ENCODE results near the gene SWSAP1. TPM values are rescaled to one million over a fixed set of nuclear protein-coding genes. Genes with fewer than 3 reads are reported as not detected.
"Not testable (repeated sequence)": the region's sequence is repeated elsewhere in the genome, so short reads cannot be mapped to it uniquely, and the experiment has no call there.

Gene SWSAP1
- polyA plus RNA-seq, 1 experiment = 0.88 TPM

DNA sequence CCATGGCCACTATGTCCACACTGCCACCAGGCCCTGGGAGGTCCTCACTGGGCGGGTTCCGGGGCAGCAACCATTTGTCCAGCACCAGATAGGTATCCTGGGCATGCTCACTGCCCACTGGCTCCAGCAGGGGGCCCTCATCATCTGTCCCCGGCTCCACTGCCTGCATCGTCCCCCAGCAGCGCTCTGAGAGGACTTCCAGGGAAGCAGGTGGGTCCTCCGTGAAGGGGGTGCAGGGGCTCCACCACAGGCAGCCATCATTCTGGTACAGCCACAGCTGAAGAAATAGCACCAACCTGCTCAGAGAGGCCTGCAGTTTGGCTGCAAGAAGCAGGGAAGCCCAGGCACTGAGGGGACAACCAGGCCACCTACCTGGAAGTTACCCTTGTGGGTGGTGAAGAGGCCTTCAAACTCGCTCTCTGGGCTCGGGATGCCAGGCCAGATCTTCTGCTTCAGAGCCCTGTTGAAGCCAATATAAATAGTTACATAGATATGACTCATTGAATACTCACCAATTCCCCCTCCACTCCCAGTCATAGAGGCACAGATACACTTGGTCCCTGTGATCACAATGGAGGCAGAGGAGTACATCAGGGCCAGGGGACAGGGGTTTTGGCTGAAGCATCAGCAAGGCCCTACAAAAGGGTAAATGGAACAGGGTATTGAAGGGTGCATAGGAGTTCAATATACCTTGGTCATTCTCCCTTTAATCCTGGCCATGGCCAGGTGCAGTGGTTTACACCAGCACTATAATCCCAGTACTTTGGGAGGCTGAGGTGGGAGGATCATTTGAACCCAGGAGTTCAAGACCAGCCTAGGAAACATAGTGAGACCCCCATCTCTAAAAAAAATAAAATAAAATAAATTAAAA, 4.1 kb downstream of the SWSAP1 start:
- H3K4me3 ChIP-seq (ENCODE audit: low read depth, low read length) = no peak overlapping the region
- peak overlapping the region; percentile 81 for H3K27ac ChIP-seq (ENCODE audit: low read depth, low read length)
- no peak for DNase-seq (ENCODE audit: low read depth, low spot score)
- H3K27me3 ChIP-seq (ENCODE audit: control insufficient read depth, insufficient read depth, low read length) = peaks cover 3% of the 10 kb centered on the region
- TF ChIP-seq, protein P1, sequence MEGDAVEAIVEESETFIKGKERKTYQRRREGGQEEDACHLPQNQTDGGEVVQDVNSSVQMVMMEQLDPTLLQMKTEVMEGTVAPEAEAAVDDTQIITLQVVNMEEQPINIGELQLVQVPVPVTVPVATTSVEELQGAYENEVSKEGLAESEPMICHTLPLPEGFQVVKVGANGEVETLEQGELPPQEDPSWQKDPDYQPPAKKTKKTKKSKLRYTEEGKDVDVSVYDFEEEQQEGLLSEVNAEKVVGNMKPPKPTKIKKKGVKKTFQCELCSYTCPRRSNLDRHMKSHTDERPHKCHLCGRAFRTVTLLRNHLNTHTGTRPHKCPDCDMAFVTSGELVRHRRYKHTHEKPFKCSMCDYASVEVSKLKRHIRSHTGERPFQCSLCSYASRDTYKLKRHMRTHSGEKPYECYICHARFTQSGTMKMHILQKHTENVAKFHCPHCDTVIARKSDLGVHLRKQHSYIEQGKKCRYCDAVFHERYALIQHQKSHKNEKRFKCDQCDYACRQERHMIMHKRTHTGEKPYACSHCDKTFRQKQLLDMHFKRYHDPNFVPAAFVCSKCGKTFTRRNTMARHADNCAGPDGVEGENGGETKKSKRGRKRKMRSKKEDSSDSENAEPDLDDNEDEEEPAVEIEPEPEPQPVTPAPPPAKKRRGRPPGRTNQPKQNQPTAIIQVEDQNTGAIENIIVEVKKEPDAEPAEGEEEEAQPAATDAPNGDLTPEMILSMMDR (IDR thresholded peaks at IDR 0.05; ENCODE audit: low read depth, low read length) = peak; percentile 54
- POLR2A ChIA-PET = interaction anchor here (0.6 kb wide), 1 partner anchor 112 kb away, joined by 3 read pairs; no protein-coding TSS in a partner anchor
- H3K9me3 ChIP-seq (ENCODE audit: control insufficient read depth, insufficient read depth, low read length) = no peaks in the 10 kb centered on the region; the same call in 1 of the 2 replicates
- CTCF ChIA-PET = interaction anchor here (0.7 to 2.4 kb wide), 6 partner anchors 11 to 252 kb away, joined by 3 to 13 read pairs (median 6); partner anchors contain the start of genes ODAD3 and PRKCSH

DNA sequence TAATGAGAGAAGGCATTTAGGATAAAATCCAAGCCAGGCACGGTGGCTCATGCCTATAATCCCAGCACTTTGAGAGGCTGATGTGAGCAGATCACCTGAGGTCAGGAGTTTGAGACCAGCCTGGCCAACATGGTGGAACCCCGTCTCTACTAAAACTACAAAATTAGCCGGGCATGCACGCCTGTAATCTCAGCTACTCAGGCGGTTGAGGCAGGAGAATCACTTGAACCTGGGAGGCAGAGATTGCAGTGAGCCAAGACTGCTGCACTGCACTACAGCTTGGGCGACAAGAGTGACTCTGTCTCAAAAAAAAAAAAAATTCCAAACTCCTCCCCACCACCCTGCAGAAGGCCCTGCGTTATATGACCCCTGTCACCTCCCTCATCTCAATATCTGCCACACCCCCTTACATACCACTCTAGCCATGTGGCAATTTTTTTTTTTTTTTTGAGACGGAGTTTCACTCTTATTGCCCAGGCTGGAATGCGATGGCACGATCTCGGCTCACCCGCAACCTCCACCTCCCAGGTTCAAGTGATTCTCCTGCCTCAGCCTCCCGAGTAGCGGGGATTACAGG, 4.9 kb downstream of the SWSAP1 start:
- not testable (repeated sequence) for DNase-seq (ENCODE audit: low read depth, low spot score); H3K27me3 ChIP-seq (ENCODE audit: control insufficient read depth, insufficient read depth, low read length); H3K27ac ChIP-seq (ENCODE audit: low read depth, low read length); H3K4me3 ChIP-seq (ENCODE audit: low read depth, low read length); H3K9me3 ChIP-seq (ENCODE audit: control insufficient read depth, insufficient read depth, low read length)
- POLR2A ChIA-PET = interaction anchor here (0.6 kb wide), 1 partner anchor 113 kb away, joined by 3 read pairs; no protein-coding TSS in a partner anchor
- CTCF ChIA-PET = interaction anchor here (0.7 kb wide), 2 partner anchors 12 to 56 kb away, joined by 3 read pairs; partner anchors contain the start of genes ODAD3 and PRKCSH

DNA sequence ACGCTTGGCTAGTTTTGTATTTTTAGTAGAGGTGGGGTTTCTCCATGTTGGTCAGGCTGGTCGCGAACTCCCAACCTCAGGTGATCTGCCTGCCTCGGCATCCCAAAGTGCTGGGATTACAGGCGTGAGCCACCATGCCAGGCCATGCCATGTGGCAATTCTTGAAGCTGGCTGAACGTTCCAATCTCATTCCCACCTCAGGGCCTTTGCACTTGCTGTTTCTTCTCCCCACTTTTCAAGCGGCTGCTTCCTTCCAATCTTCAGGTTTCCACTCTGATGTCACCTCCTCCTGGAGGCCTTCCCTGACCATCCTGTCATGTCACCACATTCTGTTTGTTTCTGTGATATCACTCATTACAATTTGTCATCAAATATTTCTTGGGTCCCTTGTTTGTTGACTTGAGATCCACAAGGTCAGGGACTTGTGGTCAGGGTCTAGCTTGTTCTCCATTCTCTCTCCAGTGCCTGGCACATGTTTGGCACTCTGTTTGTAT, 5.4 kb downstream of the SWSAP1 start:
- POLR2A ChIA-PET = no interaction called here
- no peak overlapping the region for H3K4me3 ChIP-seq (ENCODE audit: low read depth, low read length)
- no peaks in the 10 kb centered on the region; the same call in 1 of the 2 replicates for H3K9me3 ChIP-seq (ENCODE audit: control insufficient read depth, insufficient read depth, low read length)
- no peak for DNase-seq (ENCODE audit: low read depth, low spot score)
- H3K27me3 ChIP-seq (ENCODE audit: control insufficient read depth, insufficient read depth, low read length) = peaks cover 3% of the 10 kb centered on the region
- CTCF ChIA-PET = interaction anchor here (0.7 to 1.8 kb wide), 5 partner anchors 11 to 86 kb away, joined by 3 to 11 read pairs (median 4); partner anchors contain the start of genes ODAD3 and PRKCSH
- TF ChIP-seq, protein P1 (IDR thresholded peaks at IDR 0.05; ENCODE audit: low read depth, low read length) = no peak
- H3K27ac ChIP-seq (ENCODE audit: low read depth, low read length) = no peak overlapping the region

DNA sequence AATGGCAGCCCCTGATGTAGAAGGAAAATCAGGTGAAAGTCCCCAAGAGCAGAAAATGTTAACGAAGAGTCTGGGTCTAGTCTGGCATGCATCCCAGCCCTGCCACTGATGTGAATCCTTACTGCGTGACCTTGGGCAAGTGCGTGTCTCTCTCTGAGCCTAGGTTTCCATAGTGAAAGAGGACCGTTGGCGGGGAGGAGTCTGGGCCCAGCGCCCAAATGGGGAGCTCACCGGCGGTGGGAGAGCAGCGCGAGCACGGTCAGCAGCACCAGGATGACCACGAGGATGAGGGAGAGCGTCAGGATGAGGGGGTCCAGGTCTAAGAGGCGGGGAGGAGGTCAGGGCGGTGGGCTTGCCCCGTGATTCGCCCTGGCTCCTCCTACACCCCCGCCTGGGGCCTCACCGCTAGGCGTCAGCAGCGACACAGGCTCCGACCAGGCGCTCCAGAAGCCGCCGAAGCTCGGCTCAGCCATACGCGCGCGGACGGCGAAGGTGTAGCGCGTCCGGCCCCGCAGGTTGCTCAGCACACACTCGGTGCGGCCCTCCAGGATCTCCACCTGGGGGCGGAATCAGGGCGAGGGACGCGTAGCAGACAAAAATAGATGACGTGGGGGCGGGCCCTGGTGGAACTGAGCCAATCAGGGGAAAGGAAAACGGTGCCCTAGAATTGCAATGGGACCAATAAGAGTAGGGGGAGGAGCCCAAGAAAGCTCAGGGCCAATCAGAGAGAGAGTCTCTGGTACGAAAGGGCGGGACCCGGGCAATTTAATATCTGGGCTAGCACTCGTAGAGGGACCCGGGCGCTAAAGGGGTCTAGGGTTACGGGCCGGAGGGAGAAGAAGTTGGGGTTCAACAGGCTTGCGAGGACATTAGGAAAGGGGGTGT, 6.4 kb downstream of the SWSAP1 start:
- Histone ChIP-seq H3K27ac (ENCODE audit: low read depth, low read length) (peak overlapping the region; percentile 61), H3K9me3 (ENCODE audit: control insufficient read depth, insufficient read depth, low read length) (no peaks in the 10 kb centered on the region; the same call in 1 of the 2 replicates), H3K4me3 (ENCODE audit: low read depth, low read length) (peak overlapping the region; percentile 82), H3K27me3 (ENCODE audit: control insufficient read depth, insufficient read depth, low read length) (peaks cover 3% of the 10 kb centered on the region)
- DNase-seq (ENCODE audit: low read depth, low spot score) = peak; percentile 80
- ChIA-PET POLR2A (interaction anchor here (0.6 to 1.3 kb wide), 7 partner anchors 23 to 155 kb away, joined by 3 to 6 read pairs (median 3); partner anchors contain the start of genes CCDC159, ODAD3, PRKCSH and TMEM205), CTCF (interaction anchor here (0.5 to 2.3 kb wide), 23 partner anchors 10 to 209 kb away, joined by 3 to 14 read pairs (median 4); partner anchors contain the start of genes CCDC159, ODAD3, PRKCSH and TMEM205)
- TF ChIP-seq, protein P1 (IDR thresholded peaks at IDR 0.05; ENCODE audit: low read depth, low read length) = peak; percentile 77
